DOHH2 (cell line): Measurements from ENCODE around the gene PHF21A.

Experiments
- EZH2phosphoT487 ChIP-seq: fragments of 200-600 bp; sonication (generic); IDR thresholded peaks from 2 replicates; pipeline ENCODE4 v1.6.1; 2017; ENCODE audit warnings: borderline replicate concordance, mild to moderate bottlenecking, antibody characterized with exemption, low read length, moderate library complexity, mixed read lengths
- TF ChIP-seq, protein P1 (sequence below): fragments of 200-600 bp; sonication (generic); IDR thresholded peaks from one replicate; pipeline ENCODE4 v1.5.1; 2014; ENCODE audit warnings: antibody characterized with exemption, mild to moderate bottlenecking, low read depth, low read length; ENCODE audit not compliant: poor library complexity, severe bottlenecking

DNA sequence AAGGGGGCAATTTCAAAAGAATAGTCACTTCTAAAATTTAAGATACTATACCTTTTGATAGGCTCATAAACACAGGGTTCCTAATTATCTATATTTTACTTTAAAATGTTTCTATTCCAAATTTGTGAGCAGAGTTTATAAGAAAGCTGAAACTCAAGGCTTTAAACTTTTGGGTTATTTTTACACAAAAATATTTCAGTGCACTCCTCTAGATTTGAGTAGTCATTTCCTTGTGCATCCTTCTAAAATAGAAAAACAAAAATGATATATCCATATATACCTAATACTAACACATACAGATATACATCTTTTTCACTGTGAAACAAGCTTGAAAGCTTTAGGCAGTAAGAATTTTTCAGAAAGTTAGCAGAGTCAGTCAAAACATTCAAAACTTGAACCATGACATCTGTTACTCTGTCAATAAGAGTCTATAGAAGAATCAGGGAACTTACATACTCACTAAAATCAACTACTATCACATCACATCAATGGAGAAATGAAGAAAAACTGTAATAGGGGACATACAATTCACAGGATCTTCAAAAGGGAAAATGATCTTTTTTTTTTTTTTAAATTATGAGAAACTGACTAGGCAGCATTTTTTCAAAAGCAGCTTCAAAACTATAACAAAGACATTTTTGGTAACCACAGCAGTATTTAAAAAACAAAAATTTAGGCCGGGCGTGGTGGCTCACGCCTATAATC, 5.1 kb downstream of the PHF21A start:
- TF ChIP-seq, protein P1, sequence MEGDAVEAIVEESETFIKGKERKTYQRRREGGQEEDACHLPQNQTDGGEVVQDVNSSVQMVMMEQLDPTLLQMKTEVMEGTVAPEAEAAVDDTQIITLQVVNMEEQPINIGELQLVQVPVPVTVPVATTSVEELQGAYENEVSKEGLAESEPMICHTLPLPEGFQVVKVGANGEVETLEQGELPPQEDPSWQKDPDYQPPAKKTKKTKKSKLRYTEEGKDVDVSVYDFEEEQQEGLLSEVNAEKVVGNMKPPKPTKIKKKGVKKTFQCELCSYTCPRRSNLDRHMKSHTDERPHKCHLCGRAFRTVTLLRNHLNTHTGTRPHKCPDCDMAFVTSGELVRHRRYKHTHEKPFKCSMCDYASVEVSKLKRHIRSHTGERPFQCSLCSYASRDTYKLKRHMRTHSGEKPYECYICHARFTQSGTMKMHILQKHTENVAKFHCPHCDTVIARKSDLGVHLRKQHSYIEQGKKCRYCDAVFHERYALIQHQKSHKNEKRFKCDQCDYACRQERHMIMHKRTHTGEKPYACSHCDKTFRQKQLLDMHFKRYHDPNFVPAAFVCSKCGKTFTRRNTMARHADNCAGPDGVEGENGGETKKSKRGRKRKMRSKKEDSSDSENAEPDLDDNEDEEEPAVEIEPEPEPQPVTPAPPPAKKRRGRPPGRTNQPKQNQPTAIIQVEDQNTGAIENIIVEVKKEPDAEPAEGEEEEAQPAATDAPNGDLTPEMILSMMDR: no peak
- TF ChIP-seq EZH2phosphoT487: no peak
